Heart left ventricle (tissue), 13 donors: ENCODE results near the gene GDAP1L1.

ENCODE experiments used
- POLR2A ChIP-seq, 2 donors: fragments of 450-650 bp; IDR thresholded peaks; one replicate each; pipeline ENCODE4 v1.6.1; 2017; ENCODE audit warnings: antibody characterized with exemption in 2 of 2, mild to moderate bottlenecking in 2 of 2, moderate library complexity in 2 of 2
- TF ChIP-seq, protein P1 (sequence below), 12 donors: fragments of 200-600 bp; sonication (generic) in 4 of 12; IDR thresholded peaks; one replicate each; pipeline versions ENCODE4 v1.5.0 to v1.8.0; 2018 to 2022; ENCODE audit warnings: antibody characterized with exemption in 12 of 12, mild to moderate bottlenecking in 5 of 12
- donor health status: ischemic (EF 13 %, LVEDD 7.1; RV severe dilation, severe dysfunction).
- donor health status: DM: no; HTN: yes; CAD: no.
- donor health status: DM: no; HTN: no; CAD: no.
- donor health status: ischemic (EF 25% LVEDD 6.9; RV normal size, moderate dysfunction).
- donor health status: ischemic (EF 25% LVEDD 5.7; RV mildly dilated, moderate dysfunction).
- donor health status: ischemic (EF 35%, LVEDD 5.7; RV mildly dilated, moderate dysfunction).
- donor health status: nonischemic (EF 11% LVEDD 7.7; RV severe dilation, severe dysfunction).
- donor health status: DM: yes; HTN: yes; CAD: no.
- donor health status: PGD.
- donor health status: ischemic (EF 29% LVEDD 5.4; RV normal size, mild dysfunction).
- donor health status: nonischemic (EF 23%, LVEDD 6.1; RV moderate dilation, normal function).

DNA sequence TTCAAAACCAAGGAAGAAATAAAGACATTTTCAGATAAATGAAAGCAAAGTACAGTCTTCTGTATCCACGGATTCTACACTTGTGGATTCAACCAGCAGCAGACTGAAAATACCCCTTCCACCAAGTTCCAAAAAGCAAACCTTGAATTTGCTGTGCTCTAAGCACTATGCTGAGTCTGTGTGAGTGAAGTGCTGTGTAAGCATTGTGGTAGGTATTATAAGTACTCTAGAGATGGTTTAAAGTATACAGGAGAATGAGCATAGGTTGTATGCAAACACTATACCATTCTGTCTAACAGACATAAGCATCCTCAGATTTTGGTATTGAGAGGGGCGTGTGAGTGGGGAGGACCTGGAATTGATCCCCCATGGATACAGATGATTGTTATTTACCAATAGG is 46.1 kb upstream of the GDAP1L1 start:
- TF ChIP-seq, protein P1, sequence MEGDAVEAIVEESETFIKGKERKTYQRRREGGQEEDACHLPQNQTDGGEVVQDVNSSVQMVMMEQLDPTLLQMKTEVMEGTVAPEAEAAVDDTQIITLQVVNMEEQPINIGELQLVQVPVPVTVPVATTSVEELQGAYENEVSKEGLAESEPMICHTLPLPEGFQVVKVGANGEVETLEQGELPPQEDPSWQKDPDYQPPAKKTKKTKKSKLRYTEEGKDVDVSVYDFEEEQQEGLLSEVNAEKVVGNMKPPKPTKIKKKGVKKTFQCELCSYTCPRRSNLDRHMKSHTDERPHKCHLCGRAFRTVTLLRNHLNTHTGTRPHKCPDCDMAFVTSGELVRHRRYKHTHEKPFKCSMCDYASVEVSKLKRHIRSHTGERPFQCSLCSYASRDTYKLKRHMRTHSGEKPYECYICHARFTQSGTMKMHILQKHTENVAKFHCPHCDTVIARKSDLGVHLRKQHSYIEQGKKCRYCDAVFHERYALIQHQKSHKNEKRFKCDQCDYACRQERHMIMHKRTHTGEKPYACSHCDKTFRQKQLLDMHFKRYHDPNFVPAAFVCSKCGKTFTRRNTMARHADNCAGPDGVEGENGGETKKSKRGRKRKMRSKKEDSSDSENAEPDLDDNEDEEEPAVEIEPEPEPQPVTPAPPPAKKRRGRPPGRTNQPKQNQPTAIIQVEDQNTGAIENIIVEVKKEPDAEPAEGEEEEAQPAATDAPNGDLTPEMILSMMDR (IDR thresholded peaks at IDR 0.05) = no peak
- TF ChIP-seq POLR2A (IDR thresholded peaks at IDR 0.05) = no peak
